HEK293T (cell line): Measurements from ENCODE around the gene CUL2.

Experiments used
- CTCF ChIA-PET: fragments of 350-600 bp; formaldehyde crosslinking; extraction: SDS; loops from one replicate; lab custom pipeline; 2021; ENCODE audit warnings: antibody characterized with exemption, inconsistent platforms; lab: Yijun Ruan, JAX
- POLR2A ChIA-PET: fragments of 350-600 bp; formaldehyde crosslinking; extraction: SDS; loops from one replicate; lab custom pipeline; 2020; ENCODE audit warnings: antibody characterized with exemption, inconsistent platforms; lab: Yijun Ruan, JAX
- DNase-seq: peaks from one replicate; pipeline ENCODE4 v3.0.0; 2012; ENCODE audit warnings: mixed read lengths; ENCODE audit errors: extremely low spot score
- ARNT ChIP-seq: fragments of 450-650 bp; IDR thresholded peaks from 2 replicates; pipeline ENCODE4 v1.6.1; 2017; ENCODE audit warnings: mild to moderate bottlenecking
- BHLHE40 ChIP-seq: fragments of 450-650 bp; IDR thresholded peaks from 2 replicates; pipeline ENCODE4 v1.6.1; 2016; ENCODE audit warnings: mild to moderate bottlenecking, moderate library complexity, borderline replicate concordance
- CTBP1 ChIP-seq: fragments of 450-650 bp; IDR thresholded peaks from 2 replicates; pipeline ENCODE4 v1.6.1; 2016; ENCODE audit warnings: borderline replicate concordance
- ELF4 ChIP-seq: fragments of 450-650 bp; IDR thresholded peaks from 2 replicates; pipeline ENCODE4 v1.6.1; 2017; ENCODE audit warnings: antibody characterized with exemption
- FOXA1 ChIP-seq: fragments of 450-650 bp; IDR thresholded peaks from 2 replicates; pipeline ENCODE4 v1.6.1; 2016; ENCODE audit warnings: mild to moderate bottlenecking
- FOXK2 ChIP-seq: fragments of 450-650 bp; IDR thresholded peaks from 2 replicates; pipeline ENCODE4 v1.6.1; 2016; ENCODE audit warnings: mild to moderate bottlenecking
- FOXM1 ChIP-seq: fragments of 450-650 bp; IDR thresholded peaks from 2 replicates; pipeline ENCODE4 v1.6.1; 2017; ENCODE audit warnings: mild to moderate bottlenecking, borderline replicate concordance
- HDGF ChIP-seq: fragments of 450-650 bp; IDR thresholded peaks from 2 replicates; pipeline ENCODE4 v1.6.1; 2017; ENCODE audit warnings: antibody characterized with exemption, borderline replicate concordance
- L3MBTL2 ChIP-seq: fragments of 450-650 bp; conservative IDR thresholded peaks from 2 replicates; pipeline ENCODE4 v1.6.1; 2016; ENCODE audit warnings: mild to moderate bottlenecking
- LEF1 ChIP-seq: fragments of 450-650 bp; IDR thresholded peaks from 2 replicates; pipeline ENCODE4 v1.6.1; 2017; ENCODE audit warnings: mild to moderate bottlenecking, borderline replicate concordance
- NFRKB ChIP-seq: fragments of 450-650 bp; IDR thresholded peaks from 2 replicates; pipeline ENCODE4 v1.6.1; 2016; ENCODE audit warnings: mild to moderate bottlenecking, moderate library complexity
- SP1 ChIP-seq: fragments of 450-650 bp; IDR thresholded peaks from 2 replicates; pipeline ENCODE4 v1.6.1; 2017
- SUZ12 ChIP-seq: fragments of 450-650 bp; IDR thresholded peaks from 2 replicates; pipeline ENCODE4 v1.6.1; 2016; ENCODE audit warnings: mild to moderate bottlenecking
- TARDBP ChIP-seq: fragments of 450-650 bp; IDR thresholded peaks from 2 replicates; pipeline ENCODE4 v1.6.1; 2016
- ZNF384 ChIP-seq: fragments of 450-650 bp; IDR thresholded peaks from 2 replicates; pipeline ENCODE4 v1.6.1; 2016
- TF ChIP-seq, protein P1 (sequence below): fragments of 450-650 bp; IDR thresholded peaks from 2 replicates; pipeline ENCODE4 v1.6.1; 2016

The CUL2 gene

GRCh38 chr10:35007858-35008301 is 82.3 kb downstream of the CUL2 start:
- POLR2A ChIA-PET = no interaction called here
- TF ChIP-seq LEF1 = no peak
- TF ChIP-seq SP1 = no peak
- no peak for TF ChIP-seq FOXK2
- no peak for TF ChIP-seq SUZ12
- no peak for TF ChIP-seq CTBP1
- TF ChIP-seq NFRKB = no peak

DNA sequence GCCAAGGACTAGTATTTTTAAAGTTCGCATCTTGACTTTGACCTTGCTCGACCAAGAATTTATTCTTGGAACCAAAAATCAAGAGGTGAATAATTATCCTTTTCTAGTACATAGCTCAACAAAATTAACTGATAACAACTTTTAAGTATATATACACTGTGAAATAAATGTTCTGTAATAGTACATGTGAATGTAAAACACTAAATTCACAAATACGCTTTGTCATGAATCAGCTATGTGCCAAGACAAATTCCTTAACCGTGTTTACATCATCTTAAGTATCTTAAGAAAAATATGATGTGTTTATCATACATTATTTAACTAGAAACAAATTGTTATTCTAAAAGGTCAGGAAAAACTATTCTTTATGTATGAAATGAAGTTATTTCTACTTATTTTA is 83.3 kb downstream of the CUL2 start:
- CTCF ChIA-PET = no interaction called here

More at GRCh38 chr10:35007858-35008301, 82.3 kb downstream of the CUL2 start:
- CTCF ChIA-PET = no interaction called here
- peak; percentile 11 for DNase-seq

GRCh38 chr10:35005868-35006267 is 84.3 kb downstream of the CUL2 start:
- CTCF ChIA-PET = no interaction called here
- POLR2A ChIA-PET = no interaction called here
- DNase-seq = no peak
- TF ChIP-seq HDGF = no peak
- no peak for TF ChIP-seq CTBP1
- no peak for TF ChIP-seq ELF4
- no peak for TF ChIP-seq SP1
- no peak for TF ChIP-seq ARNT
- TF ChIP-seq NFRKB = no peak
- no peak for TF ChIP-seq TARDBP
- TF ChIP-seq L3MBTL2 = no peak
- TF ChIP-seq LEF1 = no peak
- TF ChIP-seq, protein P1, sequence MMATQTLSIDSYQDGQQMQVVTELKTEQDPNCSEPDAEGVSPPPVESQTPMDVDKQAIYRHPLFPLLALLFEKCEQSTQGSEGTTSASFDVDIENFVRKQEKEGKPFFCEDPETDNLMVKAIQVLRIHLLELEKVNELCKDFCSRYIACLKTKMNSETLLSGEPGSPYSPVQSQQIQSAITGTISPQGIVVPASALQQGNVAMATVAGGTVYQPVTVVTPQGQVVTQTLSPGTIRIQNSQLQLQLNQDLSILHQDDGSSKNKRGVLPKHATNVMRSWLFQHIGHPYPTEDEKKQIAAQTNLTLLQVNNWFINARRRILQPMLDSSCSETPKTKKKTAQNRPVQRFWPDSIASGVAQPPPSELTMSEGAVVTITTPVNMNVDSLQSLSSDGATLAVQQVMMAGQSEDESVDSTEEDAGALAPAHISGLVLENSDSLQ = no peak
- no peak for TF ChIP-seq FOXM1
- TF ChIP-seq ZNF384 = no peak
- TF ChIP-seq FOXA1 = no peak
- no peak for TF ChIP-seq BHLHE40
- no peak for TF ChIP-seq SUZ12
- no peak for TF ChIP-seq FOXK2

More for the DNA sequence above, 83.3 kb downstream of the CUL2 start:
- POLR2A ChIA-PET = no interaction called here
- TF ChIP-seq LEF1 = no peak
- TF ChIP-seq NFRKB = no peak
- TF ChIP-seq SUZ12 = no peak
- no peak for DNase-seq

DNA sequence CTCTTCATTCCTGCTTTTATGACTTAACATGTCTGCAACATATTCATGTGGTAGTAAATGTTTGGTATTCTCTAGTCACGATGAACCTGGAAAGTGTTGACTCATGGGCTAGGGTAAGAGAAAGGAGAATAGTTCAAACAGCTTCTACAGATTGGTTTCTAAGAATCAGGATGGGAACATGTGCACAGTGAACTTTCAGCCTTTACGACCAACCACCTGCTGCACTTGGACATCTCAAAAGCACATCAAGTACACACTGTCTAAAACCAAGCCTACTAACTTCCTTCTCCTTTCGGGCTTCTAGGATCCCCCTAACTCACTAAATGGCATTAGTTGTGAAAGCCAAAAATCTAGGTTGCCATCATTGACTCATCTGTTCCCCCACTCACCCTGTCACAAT is 85.5 kb downstream of the CUL2 start:
- POLR2A ChIA-PET = no interaction called here
- TF ChIP-seq HDGF = no peak
- TF ChIP-seq CTBP1 = no peak
- no peak for TF ChIP-seq FOXK2
- no peak for TF ChIP-seq SUZ12
- TF ChIP-seq BHLHE40 = no peak
- no peak for TF ChIP-seq TARDBP
- no peak for TF ChIP-seq LEF1
- no peak for TF ChIP-seq ZNF384
- no peak for TF ChIP-seq FOXA1
- TF ChIP-seq L3MBTL2 = no peak
- TF ChIP-seq, protein P1 = no peak
- no peak for TF ChIP-seq SP1
- no peak for TF ChIP-seq ARNT
- TF ChIP-seq NFRKB = no peak
- TF ChIP-seq FOXM1 = no peak
- no peak for TF ChIP-seq ELF4
- CTCF ChIA-PET = interaction anchor here (3.0 kb wide), 1 partner anchor 10 kb away, joined by 17 read pairs; no protein-coding TSS in a partner anchor
- DNase-seq = no peak

- no peak for TF ChIP-seq L3MBTL2
- no peak for TF ChIP-seq CTBP1
- no peak for TF ChIP-seq LEF1
- no peak for TF ChIP-seq ELF4
- no peak for DNase-seq
- POLR2A ChIA-PET = no interaction called here
- CTCF ChIA-PET = interaction anchor here (3.0 kb wide), 1 partner anchor 9 kb away, joined by 17 read pairs; no protein-coding TSS in a partner anchor
Observed at GRCh38 chr10:35003906-35004305, 86.2 kb downstream of the CUL2 start.

GRCh38 chr10:35000936-35001335 is 89.2 kb downstream of the CUL2 start:
- no peak for TF ChIP-seq FOXA1
- TF ChIP-seq SUZ12 = no peak
- TF ChIP-seq ZNF384 = no peak
- no peak for TF ChIP-seq LEF1
- TF ChIP-seq CTBP1 = no peak
- no peak for TF ChIP-seq BHLHE40
- no peak for TF ChIP-seq TARDBP
- TF ChIP-seq HDGF = no peak
- ChIA-PET CTCF (no interaction called here), POLR2A (no interaction called here)
- no peak for DNase-seq

DNA sequence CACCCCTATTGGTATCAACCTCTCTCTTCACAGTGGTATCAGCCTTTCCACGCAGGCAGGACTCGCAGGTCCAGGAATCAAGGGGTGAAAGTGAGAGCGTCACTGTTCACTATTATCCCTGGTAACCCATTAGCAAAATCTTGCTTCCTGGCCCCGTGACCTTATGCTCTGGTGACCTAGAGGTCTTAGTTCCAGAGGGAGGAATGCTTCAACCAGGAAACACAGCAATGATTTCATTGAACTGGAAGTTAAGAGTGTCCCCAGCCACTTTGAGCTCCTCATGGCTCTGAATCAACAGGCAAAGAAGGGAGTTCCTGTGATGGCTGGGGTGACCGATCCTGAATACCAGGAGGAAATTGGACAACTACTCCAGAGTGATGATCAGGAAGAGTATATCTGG is 90.6 kb downstream of the CUL2 start:
- TF ChIP-seq LEF1 (no peak), SP1 (no peak), FOXK2 (no peak), BHLHE40 (no peak), HDGF (no peak), ZNF384 (no peak)
- TF ChIP-seq, protein P1 = no peak
- ChIA-PET CTCF (no interaction called here), POLR2A (no interaction called here)
- no peak for DNase-seq
